ENCODE measurements around the gene GNB3.

DNA sequence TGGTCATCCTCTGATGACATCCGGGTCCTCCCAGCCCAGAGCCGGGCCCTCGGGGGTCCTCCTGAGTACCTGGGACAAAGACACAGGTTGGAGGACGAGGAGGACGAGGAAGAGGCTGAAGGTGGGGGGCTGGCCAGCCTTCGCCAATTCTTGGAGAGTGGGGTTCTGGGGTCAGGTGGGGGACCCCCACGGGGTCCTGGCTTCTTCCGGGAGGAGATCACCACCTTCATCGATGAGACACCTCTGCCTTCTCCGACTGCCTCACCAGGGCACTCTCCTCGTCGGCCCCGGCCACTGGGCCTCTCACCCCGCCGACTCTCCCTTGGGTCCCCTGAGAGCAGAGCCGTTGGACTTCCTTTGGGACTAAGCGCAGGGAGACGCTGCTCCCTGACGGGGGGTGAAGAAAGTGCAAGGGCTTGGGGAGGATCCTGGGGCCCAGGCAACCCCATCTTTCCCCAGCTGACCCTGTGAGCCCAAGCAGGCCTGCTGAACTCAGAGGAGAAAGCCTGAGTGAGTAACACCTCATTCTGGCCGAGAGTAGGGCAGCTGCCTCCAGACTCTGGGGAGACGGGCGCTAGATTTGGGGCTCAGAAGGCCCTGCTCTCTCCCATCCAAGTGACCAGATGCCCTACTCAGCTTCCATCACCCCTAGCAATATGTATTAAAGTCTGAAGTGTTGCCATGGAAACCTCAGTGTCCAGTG lies 13.8 kb upstream of the GNB3 start:
- TF ChIP-seq, protein P1, sequence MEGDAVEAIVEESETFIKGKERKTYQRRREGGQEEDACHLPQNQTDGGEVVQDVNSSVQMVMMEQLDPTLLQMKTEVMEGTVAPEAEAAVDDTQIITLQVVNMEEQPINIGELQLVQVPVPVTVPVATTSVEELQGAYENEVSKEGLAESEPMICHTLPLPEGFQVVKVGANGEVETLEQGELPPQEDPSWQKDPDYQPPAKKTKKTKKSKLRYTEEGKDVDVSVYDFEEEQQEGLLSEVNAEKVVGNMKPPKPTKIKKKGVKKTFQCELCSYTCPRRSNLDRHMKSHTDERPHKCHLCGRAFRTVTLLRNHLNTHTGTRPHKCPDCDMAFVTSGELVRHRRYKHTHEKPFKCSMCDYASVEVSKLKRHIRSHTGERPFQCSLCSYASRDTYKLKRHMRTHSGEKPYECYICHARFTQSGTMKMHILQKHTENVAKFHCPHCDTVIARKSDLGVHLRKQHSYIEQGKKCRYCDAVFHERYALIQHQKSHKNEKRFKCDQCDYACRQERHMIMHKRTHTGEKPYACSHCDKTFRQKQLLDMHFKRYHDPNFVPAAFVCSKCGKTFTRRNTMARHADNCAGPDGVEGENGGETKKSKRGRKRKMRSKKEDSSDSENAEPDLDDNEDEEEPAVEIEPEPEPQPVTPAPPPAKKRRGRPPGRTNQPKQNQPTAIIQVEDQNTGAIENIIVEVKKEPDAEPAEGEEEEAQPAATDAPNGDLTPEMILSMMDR (IDR thresholded peaks at IDR 0.05) = no peak
- no peak for TF ChIP-seq POLR2A (IDR thresholded peaks at IDR 0.05)

Measured in ovary (tissue), 3 donors.